DND-41 (cell line): ENCODE measurements around the gene DOC2B.

ENCODE experiments used
- EZH2 ChIP-seq: IDR thresholded peaks from 3 replicates; pipeline ENCODE4 v1.6.1; 2012; ENCODE audit warnings: borderline replicate concordance, low read depth, mild to moderate bottlenecking, moderate library complexity, low read length, inconsistent platforms; ENCODE audit not compliant: severe bottlenecking
- TF ChIP-seq, protein P1 (sequence below): IDR thresholded peaks from 2 replicates; pipeline ENCODE4 v1.5.1; 2012; ENCODE audit warnings: borderline replicate concordance, low read length, moderate library complexity, mild to moderate bottlenecking; ENCODE audit not compliant: poor library complexity, severe bottlenecking; ENCODE audit errors: extremely low read depth

DNA sequence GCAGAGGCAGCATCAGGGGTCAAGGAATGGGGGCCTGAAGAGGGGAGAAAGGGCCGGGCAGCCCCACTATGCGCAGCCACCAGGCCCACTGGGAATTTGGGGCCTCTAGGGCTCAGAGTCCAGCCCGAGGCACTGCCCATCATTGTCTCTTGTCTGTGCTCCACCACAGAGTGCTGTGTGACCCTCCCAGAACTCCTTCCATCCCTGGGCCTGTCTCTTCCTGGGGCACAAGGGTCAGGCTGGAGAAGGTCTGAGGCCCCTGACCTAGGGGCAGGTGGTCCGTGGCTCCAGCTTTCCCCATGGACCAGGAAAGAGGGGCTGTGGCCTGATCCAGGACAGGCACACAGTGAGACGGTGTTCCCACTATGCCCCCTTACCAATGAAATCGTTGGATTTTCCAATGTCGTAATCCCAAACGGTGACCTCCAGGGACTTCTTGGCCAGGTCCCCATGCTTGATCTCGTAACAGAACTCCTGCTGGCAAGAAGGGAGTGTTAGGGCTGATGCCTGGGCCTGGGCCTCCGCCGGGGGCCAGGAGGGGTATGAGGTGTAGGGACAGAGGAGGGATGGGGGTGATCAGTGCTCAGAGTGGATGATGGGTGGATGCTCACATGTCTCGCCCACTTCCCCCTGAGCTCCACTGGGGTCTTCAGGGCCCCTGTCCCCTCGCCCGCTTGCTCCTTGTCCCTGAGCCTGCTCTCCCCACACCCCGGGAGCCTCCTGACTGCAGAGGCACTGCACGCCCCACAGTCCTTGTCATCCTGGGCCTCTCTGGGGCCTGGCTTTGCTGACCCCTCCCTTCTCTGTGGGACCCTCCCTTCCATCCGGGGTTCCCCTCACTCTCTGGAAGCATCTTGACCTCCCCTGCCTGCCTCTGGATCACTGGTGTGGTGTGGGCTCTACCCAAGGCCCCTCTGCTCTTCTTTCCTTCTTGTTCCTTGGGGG, 33.4 kb downstream of the DOC2B start:
- TF ChIP-seq, protein P1, sequence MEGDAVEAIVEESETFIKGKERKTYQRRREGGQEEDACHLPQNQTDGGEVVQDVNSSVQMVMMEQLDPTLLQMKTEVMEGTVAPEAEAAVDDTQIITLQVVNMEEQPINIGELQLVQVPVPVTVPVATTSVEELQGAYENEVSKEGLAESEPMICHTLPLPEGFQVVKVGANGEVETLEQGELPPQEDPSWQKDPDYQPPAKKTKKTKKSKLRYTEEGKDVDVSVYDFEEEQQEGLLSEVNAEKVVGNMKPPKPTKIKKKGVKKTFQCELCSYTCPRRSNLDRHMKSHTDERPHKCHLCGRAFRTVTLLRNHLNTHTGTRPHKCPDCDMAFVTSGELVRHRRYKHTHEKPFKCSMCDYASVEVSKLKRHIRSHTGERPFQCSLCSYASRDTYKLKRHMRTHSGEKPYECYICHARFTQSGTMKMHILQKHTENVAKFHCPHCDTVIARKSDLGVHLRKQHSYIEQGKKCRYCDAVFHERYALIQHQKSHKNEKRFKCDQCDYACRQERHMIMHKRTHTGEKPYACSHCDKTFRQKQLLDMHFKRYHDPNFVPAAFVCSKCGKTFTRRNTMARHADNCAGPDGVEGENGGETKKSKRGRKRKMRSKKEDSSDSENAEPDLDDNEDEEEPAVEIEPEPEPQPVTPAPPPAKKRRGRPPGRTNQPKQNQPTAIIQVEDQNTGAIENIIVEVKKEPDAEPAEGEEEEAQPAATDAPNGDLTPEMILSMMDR, result no peak
- TF ChIP-seq EZH2, result no peak
